WERI-Rb-1 (cell line): ENCODE measurements around the gene TMEM158.

Source experiments
- DNase-seq: peaks from one replicate; pipeline ENCODE4 v3.0.0-alpha.2; 2020
- H3K27ac ChIP-seq: fragments of 250-450 bp; sonication (Bioruptor Pico); 2 replicates; pipeline ENCODE4 v1.5.1; 2020; ENCODE audit warnings: mild to moderate bottlenecking, moderate library complexity
- H3K27me3 ChIP-seq: fragments of 250-450 bp; sonication (Bioruptor Pico); 2 replicates; pipeline ENCODE4 v1.5.1; 2021; ENCODE audit warnings: mild to moderate bottlenecking, low read depth, moderate library complexity; ENCODE audit not compliant: insufficient read depth, severe bottlenecking
- H3K36me3 ChIP-seq: fragments of 250-450 bp; sonication (Bioruptor Pico); 2 replicates; pipeline ENCODE4 v1.5.1; 2020; ENCODE audit warnings: mild to moderate bottlenecking, moderate library complexity
- H3K4me3 ChIP-seq: 2 replicates; pipeline ENCODE4 v1.5.1; 2011; ENCODE audit warnings: low read depth, mild to moderate bottlenecking, control low read depth, low read length
- H3K9me3 ChIP-seq: fragments of 250-450 bp; sonication (Bioruptor Pico); 2 replicates; pipeline ENCODE4 v1.5.1; 2021; ENCODE audit warnings: mild to moderate bottlenecking, moderate library complexity; ENCODE audit not compliant: severe bottlenecking
- CTCF ChIP-seq: IDR thresholded peaks from 2 replicates; pipeline ENCODE4 v1.5.1; 2011; ENCODE audit warnings: low read depth, mild to moderate bottlenecking, control low read depth, inconsistent platforms, low read length

TMEM158 gene

DNA sequence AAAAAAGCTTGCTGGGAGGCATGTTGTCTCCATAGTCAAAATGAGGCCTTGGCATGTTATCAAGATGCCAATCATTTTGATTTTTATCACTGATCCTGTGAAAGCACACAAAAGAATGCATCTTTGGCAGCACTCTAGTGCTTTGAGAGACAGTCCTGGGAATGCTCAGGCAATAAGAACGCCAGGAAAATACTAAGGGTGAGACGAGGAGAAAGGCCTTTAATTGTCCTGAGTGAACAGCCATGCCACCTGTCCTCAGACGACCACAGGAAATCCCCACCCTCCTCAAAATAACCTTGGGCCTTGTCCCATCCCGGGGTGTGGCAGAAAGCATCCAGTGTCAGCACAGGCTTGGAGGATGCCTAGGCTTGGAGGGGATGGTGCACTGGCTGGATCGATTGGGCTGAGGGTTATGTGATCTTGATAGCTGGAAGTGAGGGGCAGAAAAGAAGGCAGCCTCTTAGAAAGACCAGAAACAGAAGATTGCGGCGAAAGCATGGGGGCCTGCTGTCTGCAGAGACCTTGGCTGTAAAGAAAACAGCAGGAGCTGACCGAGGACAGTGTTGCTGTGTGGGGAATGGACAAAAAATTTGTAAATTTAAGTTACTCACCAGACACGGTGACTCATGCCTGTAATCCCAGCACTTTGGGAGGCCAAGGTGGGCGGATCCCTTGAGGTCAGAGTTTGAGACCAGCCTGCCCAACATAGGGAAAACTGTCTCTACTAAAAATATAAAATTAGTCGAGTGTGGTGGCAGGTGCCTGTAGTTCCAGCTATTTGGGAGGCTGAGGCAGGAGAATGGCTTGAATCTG, 7.3 kb downstream of the TMEM158 start:
- Histone ChIP-seq H3K27me3 (peaks cover under 1% of the 10 kb centered on the region), H3K36me3 (no peaks in the 10 kb centered on the region), H3K27ac (no peak overlapping the region), H3K4me3 (no peak overlapping the region), H3K9me3 (no peaks in the 10 kb centered on the region)
- no peak for TF ChIP-seq CTCF
- no peak for DNase-seq

GRCh38 chr3:45216021-45216609, 10.0 kb downstream of the TMEM158 start:
- Histone ChIP-seq H3K27ac (no peak overlapping the region), H3K27me3 (no peaks in the 10 kb centered on the region), H3K4me3 (no peak overlapping the region), H3K36me3 (no peaks in the 10 kb centered on the region), H3K9me3 (no peaks in the 10 kb centered on the region)
- no peak for DNase-seq
- no peak for TF ChIP-seq CTCF

GRCh38 chr3:45215466-45215865, 10.6 kb downstream of the TMEM158 start:
- H3K36me3 ChIP-seq = no peaks in the 10 kb centered on the region
- no peaks in the 10 kb centered on the region for H3K9me3 ChIP-seq
- H3K27me3 ChIP-seq = no peaks in the 10 kb centered on the region
- no peak for DNase-seq
- H3K27ac ChIP-seq = no peak overlapping the region
- no peak overlapping the region for H3K4me3 ChIP-seq
- no peak for TF ChIP-seq CTCF

DNA sequence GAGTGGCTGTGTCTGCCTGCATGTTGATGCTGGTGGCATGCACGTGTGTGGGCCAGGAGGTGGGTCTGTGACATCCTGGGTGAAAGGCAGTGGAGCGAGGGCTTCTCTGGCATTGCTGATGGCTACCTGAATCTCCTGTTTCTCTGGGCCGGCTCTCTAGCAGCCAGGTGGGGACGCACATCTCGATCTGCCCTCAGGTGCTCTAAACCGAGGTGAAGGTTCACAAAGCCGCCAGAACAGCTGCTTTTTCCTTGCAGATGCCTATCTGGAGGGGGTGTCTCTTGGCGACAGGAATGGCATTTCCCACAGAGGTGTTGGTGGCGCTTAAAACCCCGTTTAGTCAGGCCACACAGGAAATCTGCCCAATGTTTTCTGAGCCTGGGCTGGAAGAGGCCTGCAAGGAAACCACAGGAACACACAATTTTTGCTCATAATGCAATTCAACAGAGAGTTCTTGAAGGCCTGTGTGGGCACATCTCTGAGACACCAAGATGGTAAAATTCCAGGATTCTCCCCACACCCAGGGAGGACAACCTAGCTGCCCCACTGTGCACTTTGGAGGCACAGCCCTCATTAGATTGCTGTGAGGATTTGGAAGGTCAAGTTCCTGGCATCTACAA, 11.9 kb downstream of the TMEM158 start:
- no peaks in the 10 kb centered on the region for H3K27me3 ChIP-seq
- TF ChIP-seq CTCF = no peak
- no peaks in the 10 kb centered on the region for H3K9me3 ChIP-seq
- H3K27ac ChIP-seq = no peak overlapping the region
- DNase-seq = no peak
- H3K4me3 ChIP-seq = no peak overlapping the region
- H3K36me3 ChIP-seq = no peaks in the 10 kb centered on the region

GRCh38 chr3:45212095-45212468, 14.0 kb downstream of the TMEM158 start:
- no peak for TF ChIP-seq CTCF
- no peaks in the 10 kb centered on the region for H3K36me3 ChIP-seq
- H3K4me3 ChIP-seq = no peak overlapping the region
- no peaks in the 10 kb centered on the region for H3K27me3 ChIP-seq
- no peak overlapping the region for H3K27ac ChIP-seq
- DNase-seq = no peak
- H3K9me3 ChIP-seq = no peaks in the 10 kb centered on the region
